Endodermal cell (in vitro differentiated cells): ENCODE results near the gene KIF2A. TPM values are rescaled to one million over a fixed set of nuclear protein-coding genes. Genes with fewer than 3 reads are reported as not detected.

Experiments used
- DNase-seq: peaks from one replicate; pipeline ENCODE4 v3.0.0-alpha.2; 2017
- H3K27ac ChIP-seq: 2 replicates; pipeline ENCODE4 v1.5.1; 2013; ENCODE audit warnings: mild to moderate bottlenecking, low read depth, low read length, moderate library complexity
- H3K27me3 ChIP-seq: 2 replicates; pipeline ENCODE4 v1.6.1; 2013; ENCODE audit warnings: mild to moderate bottlenecking, low read length, moderate library complexity; ENCODE audit not compliant: insufficient read depth, control insufficient read depth, poor library complexity, severe bottlenecking
- H3K36me3 ChIP-seq: 2 replicates; pipeline ENCODE4 v1.7.0; 2013; ENCODE audit warnings: mild to moderate bottlenecking, low read length, moderate library complexity; ENCODE audit not compliant: control insufficient read depth, insufficient read depth
- H3K4me1 ChIP-seq: one replicate; pipeline ENCODE4 v1.7.0; 2013; ENCODE audit warnings: low read length; ENCODE audit not compliant: control insufficient read depth, insufficient read depth
- H3K4me3 ChIP-seq: 2 replicates; pipeline ENCODE4 v1.5.1; 2013; ENCODE audit warnings: mild to moderate bottlenecking, low read length, moderate library complexity
- H3K9ac ChIP-seq: 2 replicates; pipeline ENCODE4 v1.6.1; 2013; ENCODE audit warnings: mild to moderate bottlenecking, low read length, moderate library complexity; ENCODE audit not compliant: poor library complexity, severe bottlenecking; ENCODE audit errors: extremely low read depth
- H3K9me3 ChIP-seq: 2 replicates; pipeline ENCODE4 v1.6.1; 2013; ENCODE audit warnings: mild to moderate bottlenecking, low read length, moderate library complexity; ENCODE audit not compliant: control insufficient read depth
- H3K27ac Mint-ChIP-seq: 2 replicates; pipeline ENCODE4 v1.8.0; 2020; ENCODE audit warnings: mixed read lengths
- H3K27me3 Mint-ChIP-seq: 2 replicates; pipeline ENCODE4 v1.8.0; 2021; ENCODE audit warnings: mild to moderate bottlenecking, mixed read lengths; ENCODE audit not compliant: insufficient read depth
- H3K36me3 Mint-ChIP-seq: 2 replicates; pipeline ENCODE4 v1.8.0; 2020; ENCODE audit warnings: low read depth, mixed read lengths
- H3K4me1 Mint-ChIP-seq: 2 replicates; pipeline ENCODE4 v1.8.0; 2020; ENCODE audit warnings: mixed read lengths
- H3K4me3 Mint-ChIP-seq: 2 replicates; pipeline ENCODE4 v1.8.0; 2020; ENCODE audit warnings: mild to moderate bottlenecking, moderate library complexity, mixed read lengths
- H3K9me3 Mint-ChIP-seq: 2 replicates; pipeline ENCODE4 v1.8.0; 2020; ENCODE audit warnings: mild to moderate bottlenecking, mixed read lengths
- WGBS, 2 experiments: methylation state at CpG; one replicate each; pipeline versions ENCODE4 v1.1.5 to v1.1.7; 2013; ENCODE audit warnings: missing lambda C conversion rate in 2 of 2, mixed read lengths in 1 of 2; ENCODE audit not compliant: insufficient coverage in 1 of 2, insufficient read length in 1 of 2; 5-methylcytosine and 5-hydroxymethylcytosine counted together
- total RNA-seq, 2 donors: library from RNA; stranded (reverse); fragmentation: NEBNext Ultra II Directional in 1 of 2; extraction: Animal tissue kit (Norgen Biotek cat#: 25700) in 1 of 2; gene quantifications; 2 replicates in 1 of 2; 3 replicates in 1 of 2; pipeline ENCODE4 v1.2.1, GENCODE V29; 2021
- TF ChIP-seq, protein P1 (sequence below): fragments of 200-600 bp; sonication (generic); conservative IDR thresholded peaks from 2 replicates; pipeline ENCODE4 v1.5.0; 2021; ENCODE audit warnings: antibody characterized with exemption, mild to moderate bottlenecking

KIF2A gene
- total RNA-seq, 2 donors from 2014 or later = 67.4 to 74.6 TPM

DNA sequence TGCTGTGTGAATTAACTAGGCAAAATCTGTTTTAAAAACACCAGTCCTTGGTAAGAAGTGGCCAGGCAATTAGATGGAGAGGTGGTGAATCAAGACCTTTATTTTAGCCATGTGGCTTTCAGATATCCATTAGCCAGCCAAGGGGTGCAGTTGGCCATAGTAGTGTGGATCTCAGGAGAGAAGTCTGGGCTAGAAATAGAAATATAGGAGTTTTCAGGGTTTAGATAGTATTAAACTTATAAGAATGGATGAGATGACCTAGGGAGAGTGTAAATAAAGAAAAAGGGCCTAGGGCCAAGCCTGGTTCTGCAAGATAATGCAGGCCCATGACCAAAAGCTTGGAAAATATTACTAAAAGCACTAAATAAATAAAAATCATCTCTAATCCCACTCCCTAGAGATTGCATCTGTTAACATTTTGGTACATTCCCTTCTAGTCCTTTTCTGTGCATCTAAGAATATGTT lies 40.3 kb upstream of the KIF2A start:
- H3K27me3 ChIP-seq = no peaks in the 10 kb centered on the region
- H3K27ac ChIP-seq = no peak overlapping the region
- Mint-ChIP-seq H3K27ac (no peak overlapping the region), H3K9me3 (no peaks in the 10 kb centered on the region), H3K27me3 (no peaks in the 10 kb centered on the region), H3K4me1 (no peaks in the 10 kb centered on the region), H3K36me3 (no peaks in the 10 kb centered on the region), H3K4me3 (no peak overlapping the region)
- no peak for DNase-seq
- H3K9me3 ChIP-seq = no peaks in the 10 kb centered on the region
- H3K36me3 ChIP-seq = no peaks in the 10 kb centered on the region
- no peak overlapping the region for H3K9ac ChIP-seq
- TF ChIP-seq, protein P1, sequence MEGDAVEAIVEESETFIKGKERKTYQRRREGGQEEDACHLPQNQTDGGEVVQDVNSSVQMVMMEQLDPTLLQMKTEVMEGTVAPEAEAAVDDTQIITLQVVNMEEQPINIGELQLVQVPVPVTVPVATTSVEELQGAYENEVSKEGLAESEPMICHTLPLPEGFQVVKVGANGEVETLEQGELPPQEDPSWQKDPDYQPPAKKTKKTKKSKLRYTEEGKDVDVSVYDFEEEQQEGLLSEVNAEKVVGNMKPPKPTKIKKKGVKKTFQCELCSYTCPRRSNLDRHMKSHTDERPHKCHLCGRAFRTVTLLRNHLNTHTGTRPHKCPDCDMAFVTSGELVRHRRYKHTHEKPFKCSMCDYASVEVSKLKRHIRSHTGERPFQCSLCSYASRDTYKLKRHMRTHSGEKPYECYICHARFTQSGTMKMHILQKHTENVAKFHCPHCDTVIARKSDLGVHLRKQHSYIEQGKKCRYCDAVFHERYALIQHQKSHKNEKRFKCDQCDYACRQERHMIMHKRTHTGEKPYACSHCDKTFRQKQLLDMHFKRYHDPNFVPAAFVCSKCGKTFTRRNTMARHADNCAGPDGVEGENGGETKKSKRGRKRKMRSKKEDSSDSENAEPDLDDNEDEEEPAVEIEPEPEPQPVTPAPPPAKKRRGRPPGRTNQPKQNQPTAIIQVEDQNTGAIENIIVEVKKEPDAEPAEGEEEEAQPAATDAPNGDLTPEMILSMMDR = no peak
- no peaks in the 10 kb centered on the region for H3K4me1 ChIP-seq
- no peak overlapping the region for H3K4me3 ChIP-seq

DNA sequence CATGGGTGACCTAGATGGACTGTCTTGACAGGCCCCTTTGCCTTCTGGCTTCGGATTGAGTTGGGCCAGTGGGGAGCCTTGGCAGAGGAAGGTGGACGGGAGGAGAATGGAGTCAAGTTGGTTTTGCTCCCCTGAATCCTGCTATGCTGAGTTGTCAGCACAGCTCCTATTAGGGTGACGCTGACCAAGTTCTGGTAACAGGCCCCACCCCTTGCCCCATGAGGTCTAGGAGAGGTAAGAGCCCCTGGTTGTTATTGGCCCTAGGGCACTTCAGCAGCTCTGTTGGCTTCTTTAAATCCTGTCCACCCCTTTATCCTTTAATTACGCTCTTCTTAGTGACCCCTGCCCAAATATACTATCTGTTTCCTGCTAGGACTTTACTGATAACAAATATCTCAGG lies 39.4 kb upstream of the KIF2A start:
- no peak overlapping the region for H3K27ac Mint-ChIP-seq
- H3K4me1 Mint-ChIP-seq = no peaks in the 10 kb centered on the region
- DNase-seq = no peak
- Histone ChIP-seq H3K27ac (no peak overlapping the region), H3K36me3 (no peaks in the 10 kb centered on the region), H3K4me3 (no peak overlapping the region), H3K27me3 (no peaks in the 10 kb centered on the region), H3K4me1 (no peaks in the 10 kb centered on the region), H3K9ac (no peak overlapping the region), H3K9me3 (no peaks in the 10 kb centered on the region)
- TF ChIP-seq, protein P1 = no peak
- no peaks in the 10 kb centered on the region for H3K27me3 Mint-ChIP-seq
- H3K36me3 Mint-ChIP-seq = no peaks in the 10 kb centered on the region
- no peak overlapping the region for H3K4me3 Mint-ChIP-seq
- 90 to 95% methylated on average over 4 of the region's 4 CpGs for WGBS, 2 experiments
- no peaks in the 10 kb centered on the region for H3K9me3 Mint-ChIP-seq

DNA sequence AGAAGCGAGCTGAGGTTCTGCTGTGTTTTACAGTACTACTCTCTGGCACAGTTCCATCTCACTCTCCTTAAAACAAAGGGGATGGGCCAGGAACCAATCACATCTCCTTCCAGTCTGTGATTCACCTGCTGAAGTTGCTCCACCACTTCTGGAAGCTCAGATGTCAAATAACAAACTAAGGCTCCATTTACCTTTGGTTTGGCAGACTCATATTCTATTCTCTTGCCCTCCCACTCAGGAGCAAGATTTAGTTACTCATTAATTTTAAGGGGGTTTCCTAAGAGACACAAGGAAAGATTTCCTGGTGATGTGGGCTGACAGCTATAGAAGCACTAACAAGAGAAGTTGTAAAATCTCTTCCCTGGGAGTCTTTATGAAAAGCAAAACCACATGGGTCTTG lies 37.8 kb upstream of the KIF2A start:
- WGBS, 2 experiments = 86 to 100% methylated on average over 1 of the region's 1 CpG
- Mint-ChIP-seq H3K36me3 (no peaks in the 10 kb centered on the region), H3K4me1 (no peaks in the 10 kb centered on the region), H3K9me3 (no peaks in the 10 kb centered on the region), H3K4me3 (no peak overlapping the region), H3K27me3 (no peaks in the 10 kb centered on the region), H3K27ac (no peak overlapping the region)
- DNase-seq = no peak
- TF ChIP-seq, protein P1 = no peak
- Histone ChIP-seq H3K27me3 (no peaks in the 10 kb centered on the region), H3K4me3 (no peak overlapping the region), H3K27ac (no peak overlapping the region), H3K4me1 (no peaks in the 10 kb centered on the region), H3K9ac (no peak overlapping the region), H3K36me3 (no peaks in the 10 kb centered on the region), H3K9me3 (no peaks in the 10 kb centered on the region)
